ENCODE measurements around the gene TRIM65. TPM values are rescaled to one million over a fixed set of nuclear protein-coding genes. Genes with fewer than 3 reads are reported as not detected.

TRIM65 gene
- total and polyA plus RNA-seq, 2 of the 13 experiments (the other 11 are each of a cell fraction or from before 2014, with no cell fraction given), result 10.3 to 22.4 TPM

- TF ChIP-seq AHDC1 (CRISPR knock-in tag; IDR thresholded peaks at IDR 0.05; ENCODE audit: borderline replicate concordance) (no peak; the same call in 1 of the 2 replicates), TRAFD1 (CRISPR knock-in tag; IDR thresholded peaks at IDR 0.05; ENCODE audit: borderline replicate concordance) (peak; percentile 56; the same call in 1 of the 2 replicates), HOXA3 (CRISPR knock-in tag; IDR thresholded peaks at IDR 0.05) (peak; percentile 93), ZFX (CRISPR knock-in tag; IDR thresholded peaks at IDR 0.05; ENCODE audit: low read depth) (peak; percentile 99), ZNF230 (CRISPR knock-in tag; IDR thresholded peaks at IDR 0.05) (peak; percentile 72; the same call in 1 of the 2 replicates), DPF2 (CRISPR knock-in tag; IDR thresholded peaks at IDR 0.05; ENCODE audit: borderline replicate concordance, low read depth) (0 out of 2 replicates have a peak, but pooled peaks have one; percentile 58), ZZZ3 (CRISPR knock-in tag; IDR thresholded peaks at IDR 0.05; ENCODE audit: borderline replicate concordance) (peak; percentile 78; the same call in 1 of the 2 replicates), ZNF33B (CRISPR knock-in tag; IDR thresholded peaks at IDR 0.05) (peak; percentile 89; the same call in 1 of the 2 replicates), ZFP36L2 (CRISPR knock-in tag; IDR thresholded peaks at IDR 0.05) (no peak; the same call in 1 of the 2 replicates), MLXIP (CRISPR knock-in tag; IDR thresholded peaks at IDR 0.05; ENCODE audit: borderline replicate concordance) (peak; percentile 82; the same call in 1 of the 2 replicates), ZNF207 (IDR thresholded peaks at IDR 0.05; ENCODE audit: borderline replicate concordance) (no peak), ZNF335 (CRISPR knock-in tag; IDR thresholded peaks at IDR 0.05) (peak; percentile 99), E2F2 (CRISPR knock-in tag; IDR thresholded peaks at IDR 0.05; ENCODE audit: borderline replicate concordance) (no peak; the same call in none of the 2 replicates), ZNF576 (CRISPR knock-in tag; IDR thresholded peaks at IDR 0.05) (peak; percentile 82; the same call in 1 of the 2 replicates)
These were observed 8.2 kb upstream of the TRIM65 start, which contains the start of gene MRPL38 (continued) for GRCh38 chr17:75904749-75905521.

Measured in HepG2 (cell line).